SU-DHL-6 (cell line): ENCODE results near the gene APOL3.
"Not testable (repeated sequence)": the region's sequence is repeated elsewhere in the genome, so short reads cannot be mapped to it uniquely, and the experiment has no call there.

Source experiments
- H2AFZ ChIP-seq: fragments of 200-600 bp; sonication (generic); 2 replicates; pipeline ENCODE4 v1.6.1; 2014; ENCODE audit warnings: low read depth, mild to moderate bottlenecking, moderate library complexity, mixed read lengths, antibody characterized with exemption, low read length; ENCODE audit not compliant: severe bottlenecking
- H3F3A ChIP-seq: fragments of 200-600 bp; shearing (Covaris generic); 2 replicates; pipeline ENCODE4 v1.6.0; 2016; ENCODE audit warnings: antibody characterized with exemption, mild to moderate bottlenecking; ENCODE audit not compliant: insufficient read depth
- H3K27ac ChIP-seq: fragments of 200-600 bp; sonication (generic); 2 replicates; pipeline ENCODE4 v1.5.1; 2016; ENCODE audit warnings: low read depth, mild to moderate bottlenecking, low read length, moderate library complexity, mixed read lengths
- H3K27me3 ChIP-seq: fragments of 200-600 bp; sonication (generic), shearing (Covaris generic); 2 replicates; pipeline ENCODE4 v1.6.0; 2014; ENCODE audit warnings: mild to moderate bottlenecking, low read length
- H3K36me3 ChIP-seq: fragments of 200-600 bp; sonication (generic); 2 replicates; pipeline ENCODE4 v1.6.1; 2014; ENCODE audit warnings: mild to moderate bottlenecking, low read length, mixed read lengths
- H3K4me2 ChIP-seq: fragments of 300-600, 200-600 bp; shearing (Covaris generic), sonication (generic); 2 replicates; pipeline ENCODE4 v1.6.0; 2014; ENCODE audit warnings: low read length, low read depth, mild to moderate bottlenecking; ENCODE audit not compliant: poor library complexity, severe bottlenecking
- H3K4me3 ChIP-seq: fragments of 200-600 bp; sonication (generic); 2 replicates; pipeline ENCODE4 v1.5.1; 2014; ENCODE audit warnings: antibody characterized with exemption, low read length, mild to moderate bottlenecking, mixed read lengths; ENCODE audit not compliant: insufficient read depth, poor library complexity, severe bottlenecking
- H3K79me2 ChIP-seq: fragments of 200-600 bp; sonication (generic); 2 replicates; pipeline ENCODE4 v1.6.1; 2014; ENCODE audit warnings: mild to moderate bottlenecking, low read length, moderate library complexity; ENCODE audit not compliant: insufficient read depth
- H3K9ac ChIP-seq: fragments of 200-600 bp; sonication (generic); 2 replicates; pipeline ENCODE4 v1.7.0; 2014; ENCODE audit warnings: mild to moderate bottlenecking, low read length
- H3K9me2 ChIP-seq: fragments of 200-600 bp; sonication (generic); replicated peaks from 2 replicates; pipeline ENCODE4 v1.6.1; 2014; ENCODE audit warnings: low read length; ENCODE audit not compliant: insufficient read depth
- H3K9me3 ChIP-seq: fragments of 200-600 bp; sonication (generic); 2 replicates; pipeline ENCODE4 v1.6.1; 2014; ENCODE audit warnings: low read length, mixed read lengths; ENCODE audit not compliant: insufficient read depth
- H4K20me1 ChIP-seq: fragments of 200-600 bp; sonication (generic); 2 replicates; pipeline ENCODE4 v1.6.1; 2014; ENCODE audit warnings: low read depth, mild to moderate bottlenecking, antibody characterized with exemption, low read length, moderate library complexity, mixed read lengths
- CTCF ChIP-seq: fragments of 200-600 bp; sonication (generic); IDR thresholded peaks from one replicate; pipeline ENCODE4 v1.5.1; 2017; ENCODE audit warnings: antibody characterized with exemption, mild to moderate bottlenecking, low read length, moderate library complexity; ENCODE audit not compliant: insufficient read depth, poor library complexity, severe bottlenecking
- EZH2phosphoT487 ChIP-seq: fragments of 200-600 bp; sonication (generic), shearing (Covaris generic); conservative IDR thresholded peaks from 2 replicates; pipeline ENCODE4 v1.6.1; 2018; ENCODE audit warnings: mild to moderate bottlenecking, antibody characterized with exemption, low read length, moderate library complexity, mixed read lengths

The APOL3 gene

GRCh38 chr22:36192542-36192941, 32.0 kb upstream of the APOL3 start:
- no peaks in the 10 kb centered on the region for H3F3A ChIP-seq
- TF ChIP-seq EZH2phosphoT487: no peak
- TF ChIP-seq CTCF: no peak
- no peaks in the 10 kb centered on the region for H3K79me2 ChIP-seq
- no peak overlapping the region for H2AFZ ChIP-seq
- H3K9me2 ChIP-seq: no peaks in the 10 kb centered on the region
- no peaks in the 10 kb centered on the region for H3K27me3 ChIP-seq
- no peak overlapping the region for H3K27ac ChIP-seq
- H4K20me1 ChIP-seq: no peaks in the 10 kb centered on the region
- H3K4me3 ChIP-seq: no peak overlapping the region
- no peaks in the 10 kb centered on the region for H3K36me3 ChIP-seq
- H3K9ac ChIP-seq: no peak overlapping the region
- no peak overlapping the region for H3K4me2 ChIP-seq
- H3K9me3 ChIP-seq: no peaks in the 10 kb centered on the region

GRCh38 chr22:36191106-36191836, 30.7 kb upstream of the APOL3 start:
- Histone ChIP-seq H3K36me3 (no peaks in the 10 kb centered on the region), H2AFZ (no peak overlapping the region), H3F3A (no peaks in the 10 kb centered on the region), H3K27ac (no peak overlapping the region), H3K79me2 (no peaks in the 10 kb centered on the region), H3K9ac (no peak overlapping the region), H3K9me3 (no peaks in the 10 kb centered on the region), H3K4me3 (no peak overlapping the region), H3K27me3 (no peaks in the 10 kb centered on the region), H3K9me2 (no peaks in the 10 kb centered on the region), H4K20me1 (no peaks in the 10 kb centered on the region), H3K4me2 (no peak overlapping the region)
- no peak for TF ChIP-seq CTCF
- no peak for TF ChIP-seq EZH2phosphoT487

GRCh38 chr22:36187862-36188261, 27.3 kb upstream of the APOL3 start:
- H3K4me3 ChIP-seq, H2AFZ ChIP-seq, H3F3A ChIP-seq, H3K9me2 ChIP-seq, H3K27ac ChIP-seq, H3K4me2 ChIP-seq, H4K20me1 ChIP-seq, H3K79me2 ChIP-seq, H3K36me3 ChIP-seq, H3K9me3 ChIP-seq, H3K9ac ChIP-seq, H3K27me3 ChIP-seq: not testable (repeated sequence)

- no peaks in the 10 kb centered on the region for H3K79me2 ChIP-seq
- H2AFZ ChIP-seq: no peak overlapping the region
- no peak overlapping the region for H3K27ac ChIP-seq
- H3K4me2 ChIP-seq: no peak overlapping the region
- no peak overlapping the region for H3K9ac ChIP-seq
- no peaks in the 10 kb centered on the region for H3K9me2 ChIP-seq
- H3K36me3 ChIP-seq: no peaks in the 10 kb centered on the region
- H3K4me3 ChIP-seq: no peak overlapping the region
- H4K20me1 ChIP-seq: no peaks in the 10 kb centered on the region
- no peaks in the 10 kb centered on the region for H3F3A ChIP-seq
- no peaks in the 10 kb centered on the region for H3K27me3 ChIP-seq
- TF ChIP-seq EZH2phosphoT487 (no peak), CTCF (no peak)
- H3K9me3 ChIP-seq: no peaks in the 10 kb centered on the region
These were observed 25.5 kb upstream of the APOL3 start for GRCh38 chr22:36185828-36186624.
